Prostate gland (tissue), 2 donors: Measurements from ENCODE around the gene HSDL1. TPM values are rescaled to one million over a fixed set of nuclear protein-coding genes. Genes with fewer than 3 reads are reported as not detected.

Experiments used
- DNase-seq: peaks from one replicate; pipeline ENCODE4 v3.0.0-alpha.2; 2019; ENCODE audit warnings: low spot score
- H3K27ac ChIP-seq, 2 donors: fragments of 200-600 bp; sonication (generic); 2 replicates each; pipeline ENCODE4 v1.5.1; 2017 to 2019
- H3K27me3 ChIP-seq: fragments of 200-600 bp; sonication (generic); replicated peaks from 2 replicates; pipeline ENCODE4 v1.5.1; 2019; ENCODE audit not compliant: insufficient read depth
- H3K36me3 ChIP-seq, 2 donors: fragments of 200-600 bp; sonication (generic); 1 replicate in 1 of 2; 2 replicates in 1 of 2; pipeline versions ENCODE4 v1.5.1 to v1.8.1; 2017 to 2019
- H3K4me1 ChIP-seq: fragments of 200-600 bp; sonication (generic); replicated peaks from 2 replicates; pipeline ENCODE4 v1.5.1; 2019
- H3K4me3 ChIP-seq, 2 donors: fragments of 200-600 bp; sonication (generic); 2 replicates each; pipeline ENCODE4 v1.5.1; 2017 to 2019
- H3K9me3 ChIP-seq: fragments of 200-600 bp; sonication (generic); 2 replicates; pipeline ENCODE4 v1.5.1; 2017
- POLR2A ChIP-seq: fragments of 450-650 bp; IDR thresholded peaks from one replicate; pipeline ENCODE4 v1.6.1; 2016; ENCODE audit warnings: antibody characterized with exemption, mild to moderate bottlenecking
- POLR2AphosphoS5 ChIP-seq: sonication (generic); formaldehyde crosslinking; IDR thresholded peaks from one replicate; pipeline ENCODE4 v1.6.1; 2017; ENCODE audit warnings: antibody characterized with exemption
- WGBS: methylation state at CpG from one replicate; pipeline ENCODE4 v1.1.5; 2018; 5-methylcytosine and 5-hydroxymethylcytosine counted together
- intact Hi-C: fragments of 100-400 bp; cut with DNase I; formaldehyde crosslinking; loops from one replicate; pipeline ENCODE4 v1.14.2; 2022
- total RNA-seq, 2 donors: library from RNA; depleted of rRNA; stranded (reverse); fragments of >200 nt; gene quantifications; one replicate each; pipeline ENCODE4 v1.1.0, GENCODE V29; 2016
- TF ChIP-seq, protein P1 (sequence below), 4 experiments: fragments of 200-600 bp in 2 of 4; fragments of 450-650 bp in 2 of 4; sonication (generic) in 2 of 4; IDR thresholded peaks; 1 replicate in 3 of 4; 2 replicates in 1 of 4; pipeline ENCODE4 v1.5.1; 2016 to 2019; ENCODE audit warnings: antibody characterized with exemption in 4 of 4, mild to moderate bottlenecking in 2 of 4, moderate library complexity in 2 of 4

Gene HSDL1
- total RNA-seq, 2 donors from 2014 or later = 12.0 to 17.3 TPM

DNA sequence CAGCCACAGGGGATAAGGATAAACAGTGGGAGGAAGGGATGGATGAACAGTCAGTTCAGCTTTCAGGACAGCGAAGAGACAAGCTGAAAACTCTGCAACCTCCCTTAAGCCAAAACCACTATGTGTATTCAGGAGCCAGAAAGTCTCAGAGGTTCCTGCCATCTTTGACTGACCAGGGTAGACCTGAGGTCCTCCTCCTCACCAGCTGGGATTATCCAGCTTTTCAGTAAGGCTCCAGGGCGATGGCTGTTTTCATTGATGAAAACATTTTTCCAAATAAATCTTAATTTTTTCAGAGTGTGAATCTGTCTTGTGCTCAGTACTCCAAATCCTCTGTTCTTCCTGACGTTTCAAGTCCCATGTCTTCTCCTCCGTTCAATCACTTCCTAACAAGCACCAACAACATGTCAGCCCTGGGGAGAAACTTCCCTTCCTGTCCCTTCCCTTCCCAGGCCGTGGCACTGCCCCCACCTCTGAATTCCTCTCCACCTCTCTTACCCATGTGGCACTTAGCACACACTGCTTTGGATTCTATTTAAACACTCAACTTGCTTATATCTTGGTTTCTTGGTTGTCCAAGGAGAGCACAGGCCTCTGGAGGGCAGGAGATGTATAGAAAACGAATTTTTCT lies 5.2 kb downstream of the HSDL1 start:
- TF ChIP-seq POLR2AphosphoS5 = no peak
- TF ChIP-seq, protein P1, sequence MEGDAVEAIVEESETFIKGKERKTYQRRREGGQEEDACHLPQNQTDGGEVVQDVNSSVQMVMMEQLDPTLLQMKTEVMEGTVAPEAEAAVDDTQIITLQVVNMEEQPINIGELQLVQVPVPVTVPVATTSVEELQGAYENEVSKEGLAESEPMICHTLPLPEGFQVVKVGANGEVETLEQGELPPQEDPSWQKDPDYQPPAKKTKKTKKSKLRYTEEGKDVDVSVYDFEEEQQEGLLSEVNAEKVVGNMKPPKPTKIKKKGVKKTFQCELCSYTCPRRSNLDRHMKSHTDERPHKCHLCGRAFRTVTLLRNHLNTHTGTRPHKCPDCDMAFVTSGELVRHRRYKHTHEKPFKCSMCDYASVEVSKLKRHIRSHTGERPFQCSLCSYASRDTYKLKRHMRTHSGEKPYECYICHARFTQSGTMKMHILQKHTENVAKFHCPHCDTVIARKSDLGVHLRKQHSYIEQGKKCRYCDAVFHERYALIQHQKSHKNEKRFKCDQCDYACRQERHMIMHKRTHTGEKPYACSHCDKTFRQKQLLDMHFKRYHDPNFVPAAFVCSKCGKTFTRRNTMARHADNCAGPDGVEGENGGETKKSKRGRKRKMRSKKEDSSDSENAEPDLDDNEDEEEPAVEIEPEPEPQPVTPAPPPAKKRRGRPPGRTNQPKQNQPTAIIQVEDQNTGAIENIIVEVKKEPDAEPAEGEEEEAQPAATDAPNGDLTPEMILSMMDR (IDR thresholded peaks at IDR 0.05) = no peak
- TF ChIP-seq POLR2A = no peak
- Histone ChIP-seq H3K4me3 (no peak overlapping the region), H3K9me3 (no peaks in the 10 kb centered on the region), H3K36me3 (no peaks in the 10 kb centered on the region), H3K4me1 (peaks cover 5% of the 10 kb centered on the region), H3K27ac (no peak overlapping the region), H3K27me3 (no peaks in the 10 kb centered on the region)
- DNase-seq = no peak
- 78% methylated on average over 6 of the region's 6 CpGs for WGBS
- intact Hi-C loops = no loop called here

DNA sequence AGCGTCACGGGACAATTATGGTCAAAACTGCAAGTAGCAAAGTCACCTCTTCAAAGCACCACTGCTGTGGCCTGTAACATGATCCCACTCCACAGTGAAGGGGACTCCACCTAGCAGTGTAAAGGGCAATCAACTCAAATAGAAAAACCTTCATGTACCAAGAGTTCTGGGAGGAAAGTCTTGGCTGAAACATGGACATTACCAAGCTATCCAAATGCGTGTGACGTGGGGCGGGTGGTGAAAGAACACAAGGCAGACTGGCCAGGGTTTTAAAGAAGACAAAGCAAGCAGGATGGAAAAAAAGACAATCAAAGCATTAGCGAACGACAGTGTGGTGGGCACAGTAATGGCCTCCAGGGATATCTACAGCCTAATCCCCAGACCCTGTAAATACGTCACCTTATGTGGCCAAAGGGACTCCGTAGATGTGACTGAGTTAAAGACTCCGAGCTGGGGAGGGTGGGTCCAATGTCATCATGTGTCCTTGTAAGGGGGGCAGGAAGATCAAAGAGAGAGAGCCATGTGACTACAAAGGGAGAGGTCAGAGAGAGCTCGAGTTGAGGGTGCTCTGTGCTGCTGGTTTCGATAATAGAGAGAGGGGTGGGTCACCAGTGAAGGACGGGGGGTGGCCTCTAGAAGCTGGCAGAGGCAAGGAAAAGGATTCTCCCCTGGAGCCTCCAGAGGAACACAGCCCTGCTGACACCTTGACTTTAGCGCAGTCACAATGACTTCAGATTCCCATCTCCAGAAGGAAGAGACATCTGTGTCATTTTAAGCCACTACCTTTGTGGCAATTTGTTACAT lies 6.0 kb downstream of the HSDL1 start:
- Histone ChIP-seq H3K4me1 (peaks cover 5% of the 10 kb centered on the region), H3K27me3 (no peaks in the 10 kb centered on the region), H3K9me3 (no peaks in the 10 kb centered on the region), H3K27ac (no peak overlapping the region), H3K4me3 (no peak overlapping the region), H3K36me3 (no peaks in the 10 kb centered on the region)
- WGBS = 44% methylated on average over 14 of the region's 14 CpGs
- no peak for TF ChIP-seq POLR2A
- TF ChIP-seq, protein P1 (IDR thresholded peaks at IDR 0.05) = no peak
- no peak for TF ChIP-seq POLR2AphosphoS5
- DNase-seq = peak; percentile 19
- intact Hi-C loops = no loop called here

DNA sequence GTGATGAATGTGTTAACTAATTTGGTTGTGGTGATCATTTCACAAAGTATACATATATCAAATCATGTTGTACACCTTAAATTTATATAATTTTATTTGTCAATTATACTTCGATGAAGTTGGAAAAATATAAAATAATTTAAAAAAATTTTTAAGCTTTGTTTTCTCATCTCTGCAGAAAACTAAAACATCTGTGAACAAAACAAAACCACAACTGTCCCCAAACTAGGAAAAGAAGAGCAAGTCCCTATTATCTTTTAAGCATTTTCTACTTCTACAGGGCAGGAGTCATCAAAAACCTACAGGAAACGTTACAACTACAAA lies 6.5 kb downstream of the HSDL1 start:
- Histone ChIP-seq H3K4me1 (peaks cover 5% of the 10 kb centered on the region), H3K9me3 (no peaks in the 10 kb centered on the region), H3K36me3 (no peaks in the 10 kb centered on the region), H3K27ac (no peak overlapping the region), H3K27me3 (no peaks in the 10 kb centered on the region), H3K4me3 (no peak overlapping the region)
- no peak for DNase-seq
- 52% methylated on average over 2 of the region's 2 CpGs for WGBS
- intact Hi-C loops = no loop called here
- TF ChIP-seq, protein P1 (IDR thresholded peaks at IDR 0.05) = no peak
- TF ChIP-seq POLR2A (no peak), POLR2AphosphoS5 (no peak)

DNA sequence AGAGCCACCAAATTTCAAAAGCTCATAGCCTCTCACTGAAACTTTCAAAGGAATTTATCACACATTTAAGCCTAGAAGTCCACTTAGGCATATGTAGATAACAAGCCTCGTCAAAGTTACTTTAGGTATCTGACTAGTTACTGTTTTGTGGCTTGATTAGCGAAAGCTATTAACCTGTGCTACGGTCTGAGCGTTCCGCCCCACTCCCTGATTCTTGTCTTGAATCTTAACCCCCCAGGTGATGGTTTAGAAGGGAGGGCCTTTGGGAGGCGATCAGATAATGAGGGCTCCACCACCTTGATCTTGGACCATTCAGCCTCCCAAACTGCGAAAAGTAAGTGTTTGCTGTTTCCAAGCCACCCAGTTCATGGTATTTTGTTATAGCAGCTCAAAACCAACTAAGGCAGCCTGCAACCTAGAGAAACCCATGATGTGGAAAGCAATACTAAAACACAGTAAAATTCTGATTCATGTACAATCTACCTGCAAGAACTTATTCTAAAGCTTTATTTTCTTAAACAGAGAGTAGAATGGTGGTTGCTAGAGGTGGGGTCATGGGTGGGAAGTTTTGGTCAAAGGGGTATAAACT lies 7.1 kb downstream of the HSDL1 start:
- WGBS = 91% methylated on average over 7 of the region's 7 CpGs
- no peaks in the 10 kb centered on the region for H3K27me3 ChIP-seq
- intact Hi-C loops = no loop called here
- no peak overlapping the region for H3K4me3 ChIP-seq
- no peaks in the 10 kb centered on the region for H3K36me3 ChIP-seq
- TF ChIP-seq, protein P1 (IDR thresholded peaks at IDR 0.05) = no peak
- TF ChIP-seq POLR2AphosphoS5 (no peak), POLR2A (no peak)
- H3K4me1 ChIP-seq = peaks cover 5% of the 10 kb centered on the region
- no peak overlapping the region for H3K27ac ChIP-seq
- DNase-seq = no peak
- H3K9me3 ChIP-seq = no peaks in the 10 kb centered on the region
